ENCODE measurements around the gene MAPKAP1. TPM values are rescaled to one million over a fixed set of nuclear protein-coding genes. Genes with fewer than 3 reads are reported as not detected.
A peak's percentile ranks its signal among the peaks of the same experiment; 100 is the strongest.

MAPKAP1 gene
- polyA plus RNA-seq, 3 donors = 39.9 to 57.5 (median 44.1) TPM

GRCh38 chr9:125603478-125604021, 103.5 kb downstream of the MAPKAP1 start:
- H3K4me3 Mint-ChIP-seq = no peak overlapping the region
- DNase-seq = no peak
- Histone ChIP-seq H2AFZ (ENCODE audit: insufficient read depth, low read depth, low read length, poor library complexity, severe bottlenecking) (no peak overlapping the region), H3K9me3 (replicated peaks in 1 of 2; ENCODE audit: control insufficient read depth in 1 of 2, insufficient read depth in 1 of 2, low read length in 2 of 2) (no peaks in the 10 kb centered on the region), H3K4me3 (replicated peaks in 1 of 3; ENCODE audit: low read depth in 2 of 3, low read length in 3 of 3) (no peak overlapping the region), H3K79me2 (ENCODE audit: insufficient read depth, low read length) (peaks cover 19% of the 10 kb centered on the region), H3K27me3 (ENCODE audit: control insufficient read depth in 2 of 2, insufficient read depth in 2 of 2, low read length in 2 of 2) (no peaks in the 10 kb centered on the region), H3K36me3 (replicated peaks in 1 of 2; ENCODE audit: control insufficient read depth in 1 of 2, insufficient read depth in 2 of 2, low read length in 2 of 2) (no peaks in the 10 kb centered on the region), H3K4me2 (replicated peaks; ENCODE audit: extremely low read depth, low read length, poor library complexity, severe bottlenecking) (no peak overlapping the region), H3K4me1 (ENCODE audit: control insufficient read depth in 1 of 2, insufficient read depth in 2 of 2, low read length in 2 of 2) (no peaks in the 10 kb centered on the region), H4K20me1 (ENCODE audit: insufficient read depth, low read length) (peaks cover 63% of the 10 kb centered on the region), H3K27ac (ENCODE audit: low read depth in 1 of 2, low read length in 2 of 2) (no peak overlapping the region), H3K9ac (ENCODE audit: insufficient read depth, low read length, poor library complexity, severe bottlenecking) (no peak overlapping the region)
- H3K27me3 Mint-ChIP-seq (ENCODE audit: low read depth in 3 of 3) = no peaks in the 10 kb centered on the region
- H3K27ac Mint-ChIP-seq = no peak overlapping the region
- no CpG with 5 or more reads among the region's 4 CpGs for WGBS (ENCODE audit: insufficient coverage)
- peaks cover 0 to 5% (median 0%) of the 10 kb centered on the region in 7 donors for H3K9me3 Mint-ChIP-seq
- H3K36me3 Mint-ChIP-seq = peaks cover 11 to 12% of the 10 kb centered on the region in 2 donors
- intact Hi-C loops (cut with micrococcal nuclease) = no loop called here
- no peak for TF ChIP-seq CTCF (IDR thresholded peaks at IDR 0.05)
- no peaks in the 10 kb centered on the region for H3K4me1 Mint-ChIP-seq

- Mint-ChIP-seq H3K27me3 (ENCODE audit: low read depth in 3 of 3) (no peaks in the 10 kb centered on the region), H3K4me1 (no peaks in the 10 kb centered on the region), H3K4me3 (no peak overlapping the region), H3K9me3 (peaks cover 0 to 5% (median 0%) of the 10 kb centered on the region in 7 donors), H3K27ac (peak overlapping the region in 1 of 7 donors; percentile 47), H3K36me3 (peaks cover 11 to 12% of the 10 kb centered on the region in 2 donors)
- intact Hi-C loops (cut with micrococcal nuclease) = no loop called here
- WGBS (ENCODE audit: insufficient coverage) = no CpG with 5 or more reads among the region's 7 CpGs
- no peak overlapping the region for H3K9ac ChIP-seq (ENCODE audit: insufficient read depth, low read length, poor library complexity, severe bottlenecking)
- no peaks in the 10 kb centered on the region for H3K27me3 ChIP-seq (ENCODE audit: control insufficient read depth in 2 of 2, insufficient read depth in 2 of 2, low read length in 2 of 2)
- H3K9me3 ChIP-seq (replicated peaks in 1 of 2; ENCODE audit: control insufficient read depth in 1 of 2, insufficient read depth in 1 of 2, low read length in 2 of 2) = no peaks in the 10 kb centered on the region
- no peak for DNase-seq
- H3K4me2 ChIP-seq (replicated peaks; ENCODE audit: extremely low read depth, low read length, poor library complexity, severe bottlenecking) = no peak overlapping the region
- H3K36me3 ChIP-seq (replicated peaks in 1 of 2; ENCODE audit: control insufficient read depth in 1 of 2, insufficient read depth in 2 of 2, low read length in 2 of 2) = no peaks in the 10 kb centered on the region
- H3K79me2 ChIP-seq (ENCODE audit: insufficient read depth, low read length) = peaks cover 11% of the 10 kb centered on the region
- no peak overlapping the region for H2AFZ ChIP-seq (ENCODE audit: insufficient read depth, low read depth, low read length, poor library complexity, severe bottlenecking)
- no peak overlapping the region for H3K27ac ChIP-seq (ENCODE audit: low read depth in 1 of 2, low read length in 2 of 2)
- TF ChIP-seq CTCF (IDR thresholded peaks at IDR 0.05) = peak; percentile 12
- no peak overlapping the region for H3K4me3 ChIP-seq (replicated peaks in 1 of 3; ENCODE audit: low read depth in 2 of 3, low read length in 3 of 3)
- no peaks in the 10 kb centered on the region for H3K4me1 ChIP-seq (ENCODE audit: control insufficient read depth in 1 of 2, insufficient read depth in 2 of 2, low read length in 2 of 2)
- peaks cover 49% of the 10 kb centered on the region for H4K20me1 ChIP-seq (ENCODE audit: insufficient read depth, low read length)
Observed at GRCh38 chr9:125601961-125602360, 105.0 kb downstream of the MAPKAP1 start.
